ENCODE results near the gene SPATA46. TPM values are rescaled to one million over a fixed set of nuclear protein-coding genes. Genes with fewer than 3 reads are reported as not detected.
A peak's percentile ranks its signal among the peaks of the same experiment; 100 is the strongest.

SPATA46 gene
- total RNA-seq, 1 experiment from 2014 or later: not detected

DNA sequence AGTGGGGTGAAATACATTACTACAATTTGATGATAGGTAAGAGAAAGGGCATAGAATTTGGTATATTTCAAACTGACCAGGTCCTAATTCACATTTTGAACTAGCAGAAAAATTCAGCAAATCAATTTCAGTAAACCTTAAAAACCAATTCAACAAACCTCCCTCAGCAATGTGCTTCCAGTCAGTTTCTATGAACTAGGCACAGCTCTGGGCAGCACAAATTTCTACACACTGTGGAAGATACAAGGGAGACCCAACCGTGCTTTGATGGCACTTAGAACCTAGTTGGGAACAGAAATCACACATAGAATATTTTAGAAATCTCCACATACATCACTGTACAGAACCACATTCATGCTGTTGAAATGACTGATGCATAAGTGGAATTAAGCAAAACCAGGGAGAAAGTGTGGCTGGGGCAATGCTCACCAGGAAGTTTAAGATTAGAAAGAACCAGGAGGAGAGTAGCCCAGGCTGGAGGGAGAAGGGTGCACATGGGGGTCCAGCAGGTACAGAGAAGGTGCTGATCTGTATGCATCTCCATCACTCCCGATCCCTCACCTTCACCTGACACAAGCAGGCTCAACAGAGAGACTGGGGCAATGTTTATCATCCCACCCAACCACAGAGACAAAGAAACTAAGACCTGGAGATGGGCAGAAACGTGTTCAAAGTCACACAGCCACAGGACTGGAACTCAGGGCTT lies 19.7 kb upstream of the SPATA46 start:
- DNase-seq: no peak
- Mint-ChIP-seq H3K36me3 (ENCODE audit: insufficient read depth, unreplicated experiment) (no peaks in the 10 kb centered on the region), H3K27ac (ENCODE audit: unreplicated experiment) (no peak overlapping the region), H3K27me3 (ENCODE audit: unreplicated experiment) (peaks cover 37% of the 10 kb centered on the region), H3K4me1 (ENCODE audit: low read depth, unreplicated experiment) (peaks cover 9% of the 10 kb centered on the region), H3K4me3 (ENCODE audit: low read depth, unreplicated experiment) (no peak overlapping the region), H3K9me3 (ENCODE audit: low read depth, unreplicated experiment) (no peaks in the 10 kb centered on the region)
- CTCF ChIA-PET: interaction anchor here (1.0 kb wide), 1 partner anchor 39 kb away, joined by 3 read pairs; no protein-coding TSS in a partner anchor
- TF ChIP-seq, protein P1, sequence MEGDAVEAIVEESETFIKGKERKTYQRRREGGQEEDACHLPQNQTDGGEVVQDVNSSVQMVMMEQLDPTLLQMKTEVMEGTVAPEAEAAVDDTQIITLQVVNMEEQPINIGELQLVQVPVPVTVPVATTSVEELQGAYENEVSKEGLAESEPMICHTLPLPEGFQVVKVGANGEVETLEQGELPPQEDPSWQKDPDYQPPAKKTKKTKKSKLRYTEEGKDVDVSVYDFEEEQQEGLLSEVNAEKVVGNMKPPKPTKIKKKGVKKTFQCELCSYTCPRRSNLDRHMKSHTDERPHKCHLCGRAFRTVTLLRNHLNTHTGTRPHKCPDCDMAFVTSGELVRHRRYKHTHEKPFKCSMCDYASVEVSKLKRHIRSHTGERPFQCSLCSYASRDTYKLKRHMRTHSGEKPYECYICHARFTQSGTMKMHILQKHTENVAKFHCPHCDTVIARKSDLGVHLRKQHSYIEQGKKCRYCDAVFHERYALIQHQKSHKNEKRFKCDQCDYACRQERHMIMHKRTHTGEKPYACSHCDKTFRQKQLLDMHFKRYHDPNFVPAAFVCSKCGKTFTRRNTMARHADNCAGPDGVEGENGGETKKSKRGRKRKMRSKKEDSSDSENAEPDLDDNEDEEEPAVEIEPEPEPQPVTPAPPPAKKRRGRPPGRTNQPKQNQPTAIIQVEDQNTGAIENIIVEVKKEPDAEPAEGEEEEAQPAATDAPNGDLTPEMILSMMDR (IDR thresholded peaks at IDR 0.05; ENCODE audit: unreplicated experiment): no peak
- BruUV-seq (replicated peaks): no TSS peak
- intact Hi-C loops (cut with micrococcal nuclease; ENCODE audit: unreplicated experiment): no loop called here

DNA sequence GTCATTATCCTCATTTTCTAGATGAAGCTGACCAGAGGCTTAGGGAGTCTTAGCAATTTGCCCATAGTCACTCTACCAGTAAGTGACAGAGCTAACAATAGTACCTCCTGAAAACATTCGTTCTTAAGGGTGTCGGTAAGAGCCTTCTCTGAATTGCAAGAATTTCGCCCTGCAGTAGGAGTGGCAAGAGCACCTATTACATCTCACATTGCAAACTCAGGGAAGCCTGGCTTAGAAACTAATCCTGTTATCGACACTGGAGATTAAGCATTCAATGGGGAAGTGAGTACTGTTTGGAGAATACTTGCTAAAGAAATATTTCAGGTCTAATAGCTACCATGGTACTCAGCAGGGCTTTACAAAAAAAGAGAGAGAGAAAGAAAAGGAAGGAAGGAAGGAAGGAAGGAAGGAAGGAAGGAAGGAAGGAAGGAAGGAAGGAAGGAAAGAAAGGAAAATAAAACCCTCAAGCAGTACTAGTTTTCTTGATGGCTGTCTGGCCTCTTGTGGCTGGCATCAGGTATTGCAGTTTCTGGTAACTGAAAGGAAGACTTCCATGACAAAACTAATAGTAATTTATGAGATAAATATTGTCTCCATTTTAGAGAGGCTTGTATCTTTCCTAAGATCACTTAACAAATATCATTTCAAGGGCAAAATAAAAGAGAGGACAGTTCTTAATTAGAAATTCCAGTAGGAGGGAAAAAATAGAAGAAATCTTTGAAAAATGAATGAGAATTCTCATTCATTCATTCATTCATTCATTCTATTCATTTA lies 15.3 kb upstream of the SPATA46 start:
- no TSS peak for BruUV-seq (replicated peaks)
- H3K27ac Mint-ChIP-seq (ENCODE audit: unreplicated experiment): no peak overlapping the region
- CTCF ChIA-PET: interaction anchor here (0.6 to 1.5 kb wide), 9 partner anchors 10 to 353 kb away, joined by 3 to 12 read pairs (median 4); partner anchors contain the start of gene C1orf226
- DNase-seq: peak; percentile 35
- peaks cover 35% of the 10 kb centered on the region for H3K4me1 Mint-ChIP-seq (ENCODE audit: low read depth, unreplicated experiment)
- TF ChIP-seq, protein P1 (IDR thresholded peaks at IDR 0.05; ENCODE audit: unreplicated experiment): peak; percentile 75
- no peaks in the 10 kb centered on the region for H3K36me3 Mint-ChIP-seq (ENCODE audit: insufficient read depth, unreplicated experiment)
- no peak overlapping the region for H3K4me3 Mint-ChIP-seq (ENCODE audit: low read depth, unreplicated experiment)
- H3K27me3 Mint-ChIP-seq (ENCODE audit: unreplicated experiment): peaks cover 8% of the 10 kb centered on the region
- H3K9me3 Mint-ChIP-seq (ENCODE audit: low read depth, unreplicated experiment): no peaks in the 10 kb centered on the region
- intact Hi-C loops (cut with micrococcal nuclease; ENCODE audit: unreplicated experiment): loop anchor here (1.0 to 5.0 kb wide), 4 partner anchors 35 to 336 kb away; no protein-coding TSS in a partner anchor

DNA sequence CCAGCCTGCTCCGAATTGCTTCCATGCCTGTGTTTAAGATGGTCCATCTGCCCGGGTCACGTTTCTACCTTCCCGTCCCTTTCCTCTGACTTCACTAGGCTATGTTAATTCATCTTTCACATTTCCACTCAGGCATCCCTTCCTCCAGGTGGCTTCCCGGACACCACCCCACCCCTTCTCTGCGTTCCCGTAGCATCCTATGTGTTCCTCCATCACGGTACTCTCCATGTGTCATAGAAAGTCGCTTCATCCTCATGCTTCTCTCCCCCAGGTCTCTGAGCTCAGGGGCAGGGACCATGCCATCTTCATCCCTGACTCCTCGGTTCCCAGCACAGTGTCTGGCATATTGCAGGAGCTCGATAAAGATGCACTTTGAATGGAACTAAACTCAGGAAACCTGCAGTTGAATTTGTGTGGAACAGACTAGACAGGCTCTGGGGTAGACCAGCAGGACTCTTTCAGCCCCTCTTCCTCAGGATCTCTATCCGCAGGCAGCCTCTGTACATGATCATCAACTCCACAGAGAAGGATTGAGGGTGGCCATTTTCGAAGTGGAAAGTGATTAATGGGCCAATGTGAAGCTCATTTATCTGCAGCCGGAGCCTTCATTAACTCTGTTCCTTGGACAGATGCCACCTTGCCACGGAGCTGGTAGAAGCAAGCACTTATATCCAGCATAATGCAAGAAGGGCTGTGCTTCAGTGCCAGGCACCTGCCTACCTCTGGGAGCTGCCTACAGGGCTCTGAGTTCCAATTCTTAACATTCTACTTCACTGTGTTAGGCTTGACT lies 13.9 kb upstream of the SPATA46 start:
- no peak for DNase-seq
- no peaks in the 10 kb centered on the region for H3K9me3 Mint-ChIP-seq (ENCODE audit: low read depth, unreplicated experiment)
- CTCF ChIA-PET: interaction anchor here (0.8 to 1.9 kb wide), 6 partner anchors 18 to 328 kb away, joined by 3 to 9 read pairs (median 3); no protein-coding TSS in a partner anchor
- intact Hi-C loops (cut with micrococcal nuclease; ENCODE audit: unreplicated experiment): loop anchor here (1.0 to 5.0 kb wide), 2 partner anchors 148 to 334 kb away; no protein-coding TSS in a partner anchor
- H3K4me1 Mint-ChIP-seq (ENCODE audit: low read depth, unreplicated experiment): peaks cover 35% of the 10 kb centered on the region
- no peak overlapping the region for H3K4me3 Mint-ChIP-seq (ENCODE audit: low read depth, unreplicated experiment)
- TF ChIP-seq, protein P1 (IDR thresholded peaks at IDR 0.05; ENCODE audit: unreplicated experiment): no peak
- H3K27ac Mint-ChIP-seq (ENCODE audit: unreplicated experiment): no peak overlapping the region
- no peaks in the 10 kb centered on the region for H3K27me3 Mint-ChIP-seq (ENCODE audit: unreplicated experiment)
- no peaks in the 10 kb centered on the region for H3K36me3 Mint-ChIP-seq (ENCODE audit: insufficient read depth, unreplicated experiment)
- BruUV-seq (replicated peaks): no TSS peak

DNA sequence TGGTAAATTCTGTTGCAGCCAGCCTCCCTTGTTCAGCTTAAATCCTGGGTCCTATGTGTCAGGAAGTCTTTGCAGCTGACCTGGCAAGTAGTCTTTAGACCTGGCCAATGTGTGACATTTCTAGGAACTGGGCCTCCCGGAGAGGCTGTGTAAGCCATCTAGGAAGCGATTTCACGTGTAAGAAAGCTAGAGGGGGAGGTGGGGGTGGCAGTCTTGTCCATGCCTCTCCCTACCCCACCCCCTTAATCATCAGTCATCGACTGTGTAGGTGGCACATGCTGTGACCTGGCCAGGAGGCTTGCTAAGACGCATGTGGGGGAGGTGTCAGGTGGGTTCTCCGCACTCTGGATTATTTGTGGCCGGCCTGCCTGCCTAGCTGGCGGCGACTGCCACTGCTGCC lies 13.3 kb upstream of the SPATA46 start:
- intact Hi-C loops (cut with micrococcal nuclease; ENCODE audit: unreplicated experiment): loop anchor here (5.0 kb wide), 1 partner anchor 148 kb away; no protein-coding TSS in a partner anchor
- CTCF ChIA-PET: interaction anchor here (1.1 to 1.9 kb wide), 5 partner anchors 18 to 327 kb away, joined by 3 to 9 read pairs (median 3); no protein-coding TSS in a partner anchor
- no peak overlapping the region for H3K27ac Mint-ChIP-seq (ENCODE audit: unreplicated experiment)
- H3K4me1 Mint-ChIP-seq (ENCODE audit: low read depth, unreplicated experiment): peaks cover 35% of the 10 kb centered on the region
- TF ChIP-seq, protein P1 (IDR thresholded peaks at IDR 0.05; ENCODE audit: unreplicated experiment): no peak
- H3K4me3 Mint-ChIP-seq (ENCODE audit: low read depth, unreplicated experiment): no peak overlapping the region
- BruUV-seq (replicated peaks): no TSS peak
- H3K36me3 Mint-ChIP-seq (ENCODE audit: insufficient read depth, unreplicated experiment): no peaks in the 10 kb centered on the region
- no peaks in the 10 kb centered on the region for H3K9me3 Mint-ChIP-seq (ENCODE audit: low read depth, unreplicated experiment)
- no peaks in the 10 kb centered on the region for H3K27me3 Mint-ChIP-seq (ENCODE audit: unreplicated experiment)
- no peak for DNase-seq
